SU-DHL-6 (cell line): Measurements from ENCODE around the gene SERPINI1.

Experiments used
- H2AFZ ChIP-seq: fragments of 200-600 bp; sonication (generic); 2 replicates; pipeline ENCODE4 v1.6.1; 2014; ENCODE audit warnings: low read depth, mild to moderate bottlenecking, moderate library complexity, mixed read lengths, antibody characterized with exemption, low read length; ENCODE audit not compliant: severe bottlenecking
- H3F3A ChIP-seq: fragments of 200-600 bp; shearing (Covaris generic); 2 replicates; pipeline ENCODE4 v1.6.0; 2016; ENCODE audit warnings: antibody characterized with exemption, mild to moderate bottlenecking; ENCODE audit not compliant: insufficient read depth
- H3K27ac ChIP-seq: fragments of 200-600 bp; sonication (generic); 2 replicates; pipeline ENCODE4 v1.5.1; 2016; ENCODE audit warnings: low read depth, mild to moderate bottlenecking, low read length, moderate library complexity, mixed read lengths
- H3K27me3 ChIP-seq: fragments of 200-600 bp; sonication (generic), shearing (Covaris generic); 2 replicates; pipeline ENCODE4 v1.6.0; 2014; ENCODE audit warnings: mild to moderate bottlenecking, low read length
- H3K36me3 ChIP-seq: fragments of 200-600 bp; sonication (generic); 2 replicates; pipeline ENCODE4 v1.6.1; 2014; ENCODE audit warnings: mild to moderate bottlenecking, low read length, mixed read lengths
- H3K4me2 ChIP-seq: fragments of 300-600, 200-600 bp; shearing (Covaris generic), sonication (generic); 2 replicates; pipeline ENCODE4 v1.6.0; 2014; ENCODE audit warnings: low read length, low read depth, mild to moderate bottlenecking; ENCODE audit not compliant: poor library complexity, severe bottlenecking
- H3K4me3 ChIP-seq: fragments of 200-600 bp; sonication (generic); 2 replicates; pipeline ENCODE4 v1.5.1; 2014; ENCODE audit warnings: antibody characterized with exemption, low read length, mild to moderate bottlenecking, mixed read lengths; ENCODE audit not compliant: insufficient read depth, poor library complexity, severe bottlenecking
- H3K79me2 ChIP-seq: fragments of 200-600 bp; sonication (generic); 2 replicates; pipeline ENCODE4 v1.6.1; 2014; ENCODE audit warnings: mild to moderate bottlenecking, low read length, moderate library complexity; ENCODE audit not compliant: insufficient read depth
- H3K9ac ChIP-seq: fragments of 200-600 bp; sonication (generic); 2 replicates; pipeline ENCODE4 v1.7.0; 2014; ENCODE audit warnings: mild to moderate bottlenecking, low read length
- H3K9me2 ChIP-seq: fragments of 200-600 bp; sonication (generic); replicated peaks from 2 replicates; pipeline ENCODE4 v1.6.1; 2014; ENCODE audit warnings: low read length; ENCODE audit not compliant: insufficient read depth
- H3K9me3 ChIP-seq: fragments of 200-600 bp; sonication (generic); 2 replicates; pipeline ENCODE4 v1.6.1; 2014; ENCODE audit warnings: low read length, mixed read lengths; ENCODE audit not compliant: insufficient read depth
- H4K20me1 ChIP-seq: fragments of 200-600 bp; sonication (generic); 2 replicates; pipeline ENCODE4 v1.6.1; 2014; ENCODE audit warnings: low read depth, mild to moderate bottlenecking, antibody characterized with exemption, low read length, moderate library complexity, mixed read lengths
- EZH2phosphoT487 ChIP-seq: fragments of 200-600 bp; sonication (generic), shearing (Covaris generic); conservative IDR thresholded peaks from 2 replicates; pipeline ENCODE4 v1.6.1; 2018; ENCODE audit warnings: mild to moderate bottlenecking, antibody characterized with exemption, low read length, moderate library complexity, mixed read lengths
- TF ChIP-seq, protein P1 (sequence below): fragments of 200-600 bp; sonication (generic); IDR thresholded peaks from one replicate; pipeline ENCODE4 v1.5.1; 2017; ENCODE audit warnings: antibody characterized with exemption, mild to moderate bottlenecking, low read length, moderate library complexity; ENCODE audit not compliant: insufficient read depth, poor library complexity, severe bottlenecking

SERPINI1 gene

DNA sequence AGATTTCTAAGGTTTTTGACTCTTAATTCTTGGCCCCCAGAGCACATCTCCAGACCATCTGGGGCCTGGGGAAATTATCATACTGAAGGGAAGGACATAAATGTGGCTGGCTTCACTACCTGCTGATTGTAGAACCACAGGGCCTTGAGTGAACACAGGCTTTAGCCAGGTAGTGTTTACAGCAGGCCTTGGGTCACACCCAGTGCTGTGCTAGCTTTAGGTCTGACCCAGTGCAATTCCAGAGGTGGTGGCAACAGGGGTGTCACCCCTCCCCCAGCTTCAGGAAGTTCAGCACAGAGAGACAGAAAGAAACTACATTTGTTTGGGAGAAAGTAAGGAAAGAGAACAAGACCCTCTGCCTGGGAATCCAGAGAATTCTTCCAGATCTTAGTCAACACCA is 25.0 kb upstream of the SERPINI1 start:
- Histone ChIP-seq H3K79me2 (peaks cover 84% of the 10 kb centered on the region), H3K27me3 (no peaks in the 10 kb centered on the region), H3K9me3 (no peaks in the 10 kb centered on the region), H3F3A (no peaks in the 10 kb centered on the region), H3K4me3 (no peak overlapping the region), H3K9me2 (no peaks in the 10 kb centered on the region), H3K4me2 (no peak overlapping the region), H3K27ac (no peak overlapping the region), H4K20me1 (peaks cover 17% of the 10 kb centered on the region; the same call in 1 of the 2 replicates), H3K36me3 (peaks cover 17% of the 10 kb centered on the region), H2AFZ (no peak overlapping the region), H3K9ac (no peak overlapping the region)
- TF ChIP-seq EZH2phosphoT487 = no peak
- TF ChIP-seq, protein P1, sequence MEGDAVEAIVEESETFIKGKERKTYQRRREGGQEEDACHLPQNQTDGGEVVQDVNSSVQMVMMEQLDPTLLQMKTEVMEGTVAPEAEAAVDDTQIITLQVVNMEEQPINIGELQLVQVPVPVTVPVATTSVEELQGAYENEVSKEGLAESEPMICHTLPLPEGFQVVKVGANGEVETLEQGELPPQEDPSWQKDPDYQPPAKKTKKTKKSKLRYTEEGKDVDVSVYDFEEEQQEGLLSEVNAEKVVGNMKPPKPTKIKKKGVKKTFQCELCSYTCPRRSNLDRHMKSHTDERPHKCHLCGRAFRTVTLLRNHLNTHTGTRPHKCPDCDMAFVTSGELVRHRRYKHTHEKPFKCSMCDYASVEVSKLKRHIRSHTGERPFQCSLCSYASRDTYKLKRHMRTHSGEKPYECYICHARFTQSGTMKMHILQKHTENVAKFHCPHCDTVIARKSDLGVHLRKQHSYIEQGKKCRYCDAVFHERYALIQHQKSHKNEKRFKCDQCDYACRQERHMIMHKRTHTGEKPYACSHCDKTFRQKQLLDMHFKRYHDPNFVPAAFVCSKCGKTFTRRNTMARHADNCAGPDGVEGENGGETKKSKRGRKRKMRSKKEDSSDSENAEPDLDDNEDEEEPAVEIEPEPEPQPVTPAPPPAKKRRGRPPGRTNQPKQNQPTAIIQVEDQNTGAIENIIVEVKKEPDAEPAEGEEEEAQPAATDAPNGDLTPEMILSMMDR = no peak

DNA sequence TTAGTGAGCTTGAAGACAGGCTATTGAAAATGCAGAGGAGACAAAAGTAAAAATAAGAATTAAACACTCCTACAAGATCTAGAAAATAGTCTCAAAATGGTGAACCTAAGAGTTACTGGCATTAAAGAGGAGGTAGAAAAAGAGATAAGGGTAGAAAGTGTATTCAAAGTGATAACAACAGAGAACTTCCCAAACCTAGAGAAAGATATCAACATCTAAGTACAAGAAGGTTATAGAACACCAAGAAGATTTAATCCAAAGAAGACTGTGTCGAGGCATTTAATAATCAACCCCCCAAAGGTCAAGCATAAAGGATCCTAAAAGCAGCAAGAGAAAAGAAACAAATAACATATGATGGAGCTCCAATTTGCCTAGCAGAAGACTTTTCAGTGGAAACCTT is 24.1 kb upstream of the SERPINI1 start:
- H3K36me3 ChIP-seq = peaks cover 16% of the 10 kb centered on the region
- no peak for TF ChIP-seq EZH2phosphoT487
- TF ChIP-seq, protein P1 = no peak

DNA sequence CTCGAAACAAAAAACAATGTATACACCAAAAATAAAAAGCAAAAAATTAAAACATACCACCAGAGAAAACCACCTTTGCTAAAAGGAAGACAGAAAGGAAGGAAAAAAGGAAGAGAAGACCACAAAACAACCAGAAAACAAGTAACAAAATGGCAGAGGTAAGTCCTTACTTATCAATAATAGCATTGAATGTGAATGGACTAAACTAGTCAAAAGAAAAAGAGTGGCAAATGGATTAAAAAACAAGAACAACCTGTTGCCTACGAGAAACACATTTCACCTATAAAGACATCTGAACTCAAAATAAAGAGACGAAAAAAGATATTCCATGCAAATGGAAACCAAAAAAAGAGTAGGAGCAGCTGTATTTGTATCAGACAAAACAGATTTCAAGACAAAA is 23.1 kb upstream of the SERPINI1 start:
- Histone ChIP-seq H3K4me3 (no peak overlapping the region), H3K27me3 (no peaks in the 10 kb centered on the region), H3K9me2 (no peaks in the 10 kb centered on the region), H3K4me2 (no peak overlapping the region), H3K27ac (no peak overlapping the region), H3K9me3 (no peaks in the 10 kb centered on the region), H2AFZ (no peak overlapping the region), H3K79me2 (peaks cover 90% of the 10 kb centered on the region), H3K9ac (no peak overlapping the region), H3F3A (no peaks in the 10 kb centered on the region), H3K36me3 (peaks cover 16% of the 10 kb centered on the region), H4K20me1 (peaks cover 17% of the 10 kb centered on the region; the same call in 1 of the 2 replicates)
- TF ChIP-seq EZH2phosphoT487 = no peak
- TF ChIP-seq, protein P1 = no peak

More for the DNA sequence above, 24.1 kb upstream of the SERPINI1 start:
- Histone ChIP-seq H3K79me2 (peaks cover 90% of the 10 kb centered on the region), H3K9me3 (no peaks in the 10 kb centered on the region), H3K4me2 (no peak overlapping the region), H3K9ac (no peak overlapping the region), H3K9me2 (no peaks in the 10 kb centered on the region), H2AFZ (no peak overlapping the region), H3F3A (no peaks in the 10 kb centered on the region), H4K20me1 (peaks cover 17% of the 10 kb centered on the region; the same call in 1 of the 2 replicates), H3K27ac (no peak overlapping the region), H3K27me3 (no peaks in the 10 kb centered on the region), H3K4me3 (no peak overlapping the region)
